Vagina (tissue), 2 donors: Measurements from ENCODE around the gene PCYOX1L.

Source experiments
- POLR2A ChIP-seq, 2 donors: fragments of 450-650 bp; IDR thresholded peaks; one replicate each; pipeline ENCODE4 v1.6.1; 2017; ENCODE audit warnings: antibody characterized with exemption in 2 of 2, mild to moderate bottlenecking in 2 of 2, moderate library complexity in 2 of 2
- POLR2AphosphoS5 ChIP-seq, 2 donors: sonication (generic); formaldehyde crosslinking; IDR thresholded peaks; one replicate each; pipeline ENCODE4 v1.9.0; 2017; ENCODE audit warnings: antibody characterized with exemption in 2 of 2, mild to moderate bottlenecking in 2 of 2, low read depth in 1 of 2; ENCODE audit not compliant: insufficient read depth in 1 of 2
- TF ChIP-seq, protein P1 (sequence below), 3 experiments: fragments of 450-650 bp in 2 of 3; fragments of 200-600 bp in 1 of 3; sonication (generic) in 1 of 3; IDR thresholded peaks; one replicate each; pipeline ENCODE4 v1.5.1; 2017 to 2019; ENCODE audit warnings: antibody characterized with exemption in 3 of 3, mild to moderate bottlenecking in 2 of 3, moderate library complexity in 2 of 3

DNA sequence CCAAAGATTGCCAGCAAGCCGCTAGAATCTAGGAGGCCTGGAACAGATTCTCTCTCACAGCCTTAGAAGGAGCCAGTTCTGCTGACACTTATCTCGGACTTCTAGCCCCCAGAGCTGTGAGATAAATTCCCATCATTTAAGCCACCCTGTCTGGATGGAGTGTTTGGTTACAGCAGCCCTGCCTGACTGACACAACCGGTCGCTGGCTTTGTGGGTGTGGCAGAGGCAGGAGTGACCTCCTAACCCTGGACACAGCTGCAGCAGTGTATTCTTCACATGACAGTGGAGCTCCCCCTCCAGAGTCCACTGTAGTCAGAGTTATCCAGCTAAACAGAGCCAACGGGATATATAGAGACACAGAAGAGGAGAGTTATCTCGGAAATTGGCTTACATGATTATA, 42.5 kb downstream of the PCYOX1L start:
- TF ChIP-seq POLR2A (IDR thresholded peaks at IDR 0.05): no peak
- TF ChIP-seq POLR2AphosphoS5 (IDR thresholded peaks at IDR 0.05; ENCODE audit: insufficient read depth in 1 of 2, low read depth in 1 of 2): no peak
- TF ChIP-seq, protein P1, sequence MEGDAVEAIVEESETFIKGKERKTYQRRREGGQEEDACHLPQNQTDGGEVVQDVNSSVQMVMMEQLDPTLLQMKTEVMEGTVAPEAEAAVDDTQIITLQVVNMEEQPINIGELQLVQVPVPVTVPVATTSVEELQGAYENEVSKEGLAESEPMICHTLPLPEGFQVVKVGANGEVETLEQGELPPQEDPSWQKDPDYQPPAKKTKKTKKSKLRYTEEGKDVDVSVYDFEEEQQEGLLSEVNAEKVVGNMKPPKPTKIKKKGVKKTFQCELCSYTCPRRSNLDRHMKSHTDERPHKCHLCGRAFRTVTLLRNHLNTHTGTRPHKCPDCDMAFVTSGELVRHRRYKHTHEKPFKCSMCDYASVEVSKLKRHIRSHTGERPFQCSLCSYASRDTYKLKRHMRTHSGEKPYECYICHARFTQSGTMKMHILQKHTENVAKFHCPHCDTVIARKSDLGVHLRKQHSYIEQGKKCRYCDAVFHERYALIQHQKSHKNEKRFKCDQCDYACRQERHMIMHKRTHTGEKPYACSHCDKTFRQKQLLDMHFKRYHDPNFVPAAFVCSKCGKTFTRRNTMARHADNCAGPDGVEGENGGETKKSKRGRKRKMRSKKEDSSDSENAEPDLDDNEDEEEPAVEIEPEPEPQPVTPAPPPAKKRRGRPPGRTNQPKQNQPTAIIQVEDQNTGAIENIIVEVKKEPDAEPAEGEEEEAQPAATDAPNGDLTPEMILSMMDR (IDR thresholded peaks at IDR 0.05): no peak
